Astrocyte of the hippocampus (primary cell): ENCODE data around the gene SCUBE1.

Experiments used
- DNase-seq: peaks from one replicate; pipeline ENCODE4 v3.0.0; 2011; ENCODE audit warnings: low read depth, low spot score

Gene SCUBE1

GRCh38 chr22:43343262-43343669, at the start of gene SCUBE1:
Gene SCUBE1, minus strand, starts transcription at chr22:43343372. Its CDS starts 111 bp downstream, at chr22:43343261.
- DNase-seq = peak; percentile 70

- no peak for DNase-seq
Measured at GRCh38 chr22:43392385-43392989, 49.3 kb upstream of the SCUBE1 start.

GRCh38 chr22:43391306-43391705, 48.1 kb upstream of the SCUBE1 start:
- no peak for DNase-seq

GRCh38 chr22:43390872-43391271, 47.7 kb upstream of the SCUBE1 start:
- no peak for DNase-seq

GRCh38 chr22:43390166-43390565, 47.0 kb upstream of the SCUBE1 start:
- no peak for DNase-seq

- DNase-seq = no peak
Measured at GRCh38 chr22:43389227-43389836, 46.2 kb upstream of the SCUBE1 start.

- DNase-seq = peak; percentile 81
Measured at GRCh38 chr22:43388420-43388851, 45.3 kb upstream of the SCUBE1 start.

- no peak for DNase-seq
Measured at GRCh38 chr22:43387815-43388214, 44.6 kb upstream of the SCUBE1 start.

- DNase-seq = peak; percentile 90
Measured at GRCh38 chr22:43385770-43386641, 42.8 kb upstream of the SCUBE1 start.

- DNase-seq = no peak
Measured at GRCh38 chr22:43384863-43385262, 41.7 kb upstream of the SCUBE1 start.

GRCh38 chr22:43381693-43382092, 38.5 kb upstream of the SCUBE1 start:
- DNase-seq = no peak

GRCh38 chr22:43377896-43378704, 34.9 kb upstream of the SCUBE1 start:
- DNase-seq = peak; percentile 22

- peak; percentile 47 for DNase-seq
Measured at GRCh38 chr22:43377548-43377895, 34.4 kb upstream of the SCUBE1 start.

- DNase-seq = peak; percentile 29
Measured at GRCh38 chr22:43376765-43377547, 33.8 kb upstream of the SCUBE1 start.

GRCh38 chr22:43375951-43376455, 32.8 kb upstream of the SCUBE1 start:
- DNase-seq = peak; percentile 12

- DNase-seq = no peak
Measured at GRCh38 chr22:43370036-43370435, 26.9 kb upstream of the SCUBE1 start.

GRCh38 chr22:43365715-43366440, 22.7 kb upstream of the SCUBE1 start:
- DNase-seq = no peak

- DNase-seq = no peak
Measured at GRCh38 chr22:43364169-43364435, 20.9 kb upstream of the SCUBE1 start.

- DNase-seq = no peak
Measured at GRCh38 chr22:43363315-43364168, 20.4 kb upstream of the SCUBE1 start.
